GM12872 (cell line): Measurements from ENCODE around the gene HNRNPUL2.

Experiments used
- CTCF ChIP-seq: IDR thresholded peaks from 3 replicates; pipeline ENCODE4 v1.5.1; 2011; ENCODE audit warnings: low read depth, mild to moderate bottlenecking, low read length, moderate library complexity; ENCODE audit not compliant: insufficient read depth

The HNRNPUL2 gene

GRCh38 chr11:62727165-62727871 is at the start of gene HNRNPUL2:
Gene HNRNPUL2, minus strand, starts transcription at chr11:62727457. Its CDS starts 301 bp downstream, at chr11:62727156.
- 0 out of 3 replicates have a peak, but pooled peaks have one; percentile 7 for TF ChIP-seq CTCF

- no peak for TF ChIP-seq CTCF
Observed at GRCh38 chr11:62775646-62776045, 48.4 kb upstream of the HNRNPUL2 start.

GRCh38 chr11:62774407-62774806 is 47.1 kb upstream of the HNRNPUL2 start:
- no peak for TF ChIP-seq CTCF

GRCh38 chr11:62771144-62772021 is 44.1 kb upstream of the HNRNPUL2 start, which contains the start of gene TAF6L:
Gene TAF6L, plus strand, starts transcription at chr11:62771396. Its CDS starts 4,388 bp downstream, at chr11:62775784.
- no peak for TF ChIP-seq CTCF

GRCh38 chr11:62770778-62771143 is 43.5 kb upstream of the HNRNPUL2 start:
- TF ChIP-seq CTCF: no peak

- TF ChIP-seq CTCF: no peak
Observed at GRCh38 chr11:62757846-62758788, 30.9 kb upstream of the HNRNPUL2 start.
